ENCODE measurements around the gene MIEF1.

Gene MIEF1

GRCh38 chr22:39528681-39529486 is 26.8 kb downstream of the MIEF1 start:
- no peak for DNase-seq (ENCODE audit: low read depth)

GRCh38 chr22:39529487-39529851 is 27.4 kb downstream of the MIEF1 start:
- no peak for DNase-seq (ENCODE audit: low read depth)

- no peak for DNase-seq (ENCODE audit: low read depth)
Observed at GRCh38 chr22:39530116-39530515, 28.0 kb downstream of the MIEF1 start.

GRCh38 chr22:39530692-39531331 is 28.7 kb downstream of the MIEF1 start:
- DNase-seq (ENCODE audit: low read depth), result no peak

- peak; percentile 97 for DNase-seq (ENCODE audit: low read depth)
Observed at GRCh38 chr22:39532215-39533073, 30.4 kb downstream of the MIEF1 start, which contains the start of gene RPS19BP1. TSS of gene RPS19BP1 (minus strand) at chr22:39532748. CDS start at chr22:39532738, 10 bp downstream.

DNA sequence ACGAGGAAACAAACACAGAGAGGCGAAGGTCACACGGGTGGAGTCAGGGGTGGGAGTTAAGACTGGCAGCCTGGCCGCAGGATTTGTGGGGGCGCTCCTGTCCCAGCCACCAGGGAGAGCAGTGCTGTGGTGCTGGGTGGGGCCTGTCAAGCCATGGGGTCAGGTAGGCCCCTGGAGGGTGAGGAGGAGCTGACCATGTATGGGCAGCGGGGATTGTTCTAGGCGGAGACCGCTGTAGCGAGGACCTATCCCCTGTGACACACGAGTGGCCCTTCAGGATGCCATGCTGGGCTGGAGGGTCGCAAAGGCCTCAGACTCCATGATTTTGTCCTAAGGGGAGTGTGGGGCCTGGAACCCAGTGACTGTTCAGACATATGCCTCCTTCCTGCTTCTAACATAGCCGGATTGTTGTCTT is 32.0 kb downstream of the MIEF1 start:
- DNase-seq (ENCODE audit: low read depth), result no peak

GRCh38 chr22:39534591-39535356 is 32.7 kb downstream of the MIEF1 start:
- DNase-seq (ENCODE audit: low read depth), result no peak

DNA sequence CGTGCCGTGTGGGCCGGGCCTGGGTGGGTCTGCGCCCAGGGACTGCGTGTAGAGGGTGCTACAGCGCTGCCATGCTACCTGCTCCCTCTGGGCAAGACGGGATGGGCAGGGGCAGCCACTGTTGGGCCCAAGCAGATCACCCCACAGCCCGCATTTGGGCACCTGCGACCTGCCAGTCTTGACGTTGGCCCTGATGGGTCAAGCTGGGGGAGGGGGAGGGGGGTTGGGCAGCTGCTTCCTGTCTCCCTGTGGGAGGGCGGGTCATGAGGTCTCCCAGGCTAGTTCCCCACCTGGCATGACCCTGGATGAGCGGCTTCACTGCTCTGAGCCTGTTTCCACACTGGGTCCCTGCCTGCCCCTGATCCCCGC is 33.3 kb downstream of the MIEF1 start:
- DNase-seq (ENCODE audit: low read depth), result no peak

- no peak for DNase-seq (ENCODE audit: low read depth)
Observed at GRCh38 chr22:39535831-39536449, 33.9 kb downstream of the MIEF1 start.

DNA sequence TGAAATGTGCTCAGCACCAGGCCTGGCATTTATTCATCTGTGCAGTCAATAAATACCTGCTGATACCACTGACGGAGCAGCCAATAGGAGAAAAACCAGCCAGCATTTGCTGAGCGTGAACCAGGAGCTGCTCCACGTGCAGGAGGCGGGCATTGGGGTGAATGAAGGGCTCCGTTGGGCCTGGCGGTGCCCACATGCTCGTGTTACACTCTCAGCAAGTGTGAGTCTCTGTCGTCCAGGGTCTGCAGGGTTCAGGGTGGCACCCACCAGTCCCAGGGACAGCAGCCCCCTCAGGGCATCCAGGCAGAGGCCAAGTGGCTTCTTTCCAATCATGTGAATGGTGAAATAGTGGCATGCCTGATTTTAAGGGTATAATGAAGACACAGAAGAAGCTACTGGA is 34.6 kb downstream of the MIEF1 start:
- no peak for DNase-seq (ENCODE audit: low read depth)

DNA sequence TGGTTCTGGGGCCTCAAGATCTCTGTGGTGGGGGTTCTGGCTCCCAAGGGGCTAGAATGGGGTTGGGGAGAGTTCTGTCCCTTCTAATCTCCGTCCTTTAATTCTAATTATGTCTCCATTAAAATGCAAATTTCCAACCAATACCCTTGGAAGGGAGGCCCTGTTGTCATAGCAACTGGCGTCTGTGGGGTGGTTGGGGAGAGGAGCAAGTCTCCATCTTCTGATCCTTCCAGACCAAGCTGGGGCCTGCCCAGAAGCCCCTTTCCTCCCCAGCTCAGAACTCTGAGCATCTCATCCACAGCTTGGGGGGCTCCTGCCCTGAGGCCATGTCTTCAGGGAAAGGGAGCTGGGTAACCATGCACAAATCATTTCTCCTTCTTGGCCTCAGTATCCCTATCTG is 35.9 kb downstream of the MIEF1 start:
- DNase-seq (ENCODE audit: low read depth), result no peak

- DNase-seq (ENCODE audit: low read depth), result no peak
Observed at GRCh38 chr22:39543095-39543494, 41.0 kb downstream of the MIEF1 start.

GRCh38 chr22:39545386-39546365 is 43.6 kb downstream of the MIEF1 start:
- DNase-seq (ENCODE audit: low read depth), result no peak

DNA sequence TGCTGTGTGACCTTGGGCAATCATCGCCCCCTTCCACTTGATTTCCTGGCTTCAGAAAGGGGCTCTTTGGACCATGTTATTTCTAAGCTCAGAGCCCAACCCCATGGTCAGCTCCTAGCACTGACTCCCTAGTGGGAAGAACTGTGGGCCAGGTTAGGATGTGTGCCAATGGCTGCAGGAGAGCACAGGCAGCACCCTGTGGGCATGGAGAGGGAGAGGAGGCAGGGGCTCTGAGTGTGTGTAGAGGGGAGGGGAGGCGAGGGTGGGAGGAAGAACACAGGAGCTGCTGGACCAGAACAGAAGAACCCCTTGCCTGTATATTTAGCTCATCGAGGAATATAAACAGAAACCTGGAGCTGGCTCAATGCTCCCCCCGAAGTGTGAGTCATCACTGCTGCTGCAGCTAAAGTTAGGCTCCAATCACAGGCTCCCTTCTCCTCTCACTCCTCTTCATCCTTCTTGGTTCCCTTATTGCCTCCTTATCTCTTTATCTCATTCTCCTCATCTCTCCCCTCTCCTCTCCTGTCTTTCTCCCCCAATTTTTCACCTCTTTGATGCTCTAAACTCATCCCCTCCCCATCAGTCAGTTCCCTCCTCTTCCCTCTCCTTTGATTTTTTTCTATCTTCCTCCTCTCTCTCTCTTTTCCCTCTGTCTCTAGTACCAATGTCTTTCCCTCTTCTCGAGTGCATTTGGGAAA is 44.9 kb downstream of the MIEF1 start:
- no peak for DNase-seq (ENCODE audit: low read depth)

DNA sequence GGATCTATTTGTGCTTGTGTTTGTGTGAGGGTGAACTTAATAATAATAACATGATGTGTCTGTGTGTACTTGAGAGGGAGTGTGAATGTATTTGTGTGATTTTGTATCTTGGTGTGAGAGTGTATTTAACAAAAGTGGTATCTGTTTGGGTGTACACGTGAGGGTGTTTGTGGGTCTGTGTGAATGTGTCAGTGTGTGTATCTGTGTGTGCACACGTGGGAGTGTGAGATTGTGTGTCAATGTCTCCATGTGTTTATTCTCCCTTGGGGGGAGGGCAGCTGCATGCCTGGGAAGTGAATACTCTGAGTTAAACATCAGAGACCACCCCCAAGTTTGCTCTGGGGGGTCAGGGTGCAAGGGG is 45.5 kb downstream of the MIEF1 start:
- DNase-seq (ENCODE audit: low read depth), result no peak

DNA sequence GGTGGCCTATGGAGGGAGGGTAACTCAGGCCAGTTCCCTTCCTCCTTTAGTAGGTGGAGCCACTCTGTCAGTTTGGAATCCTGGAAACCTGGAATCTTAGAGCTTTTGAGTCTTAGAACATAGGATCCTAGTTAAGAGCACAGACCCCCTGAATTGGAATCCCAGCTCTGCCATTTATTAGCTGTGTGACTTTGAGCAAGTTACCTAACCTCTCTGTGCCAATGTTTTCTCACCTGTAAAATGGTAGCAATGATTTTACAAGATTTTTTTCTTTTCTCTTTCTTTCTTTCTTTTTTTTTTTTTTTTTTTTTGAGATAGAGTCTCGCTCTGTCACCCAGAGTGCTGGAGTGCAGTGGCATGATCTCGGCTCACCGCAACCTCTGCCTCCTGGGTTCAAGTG is 51.3 kb downstream of the MIEF1 start:
- no peak for DNase-seq (ENCODE audit: low read depth)

GRCh38 chr22:39554151-39554550 is 52.1 kb downstream of the MIEF1 start:
- DNase-seq (ENCODE audit: low read depth), result no peak

GRCh38 chr22:39556970-39557841 is 55.1 kb downstream of the MIEF1 start:
- DNase-seq (ENCODE audit: low read depth), result no peak

DNA sequence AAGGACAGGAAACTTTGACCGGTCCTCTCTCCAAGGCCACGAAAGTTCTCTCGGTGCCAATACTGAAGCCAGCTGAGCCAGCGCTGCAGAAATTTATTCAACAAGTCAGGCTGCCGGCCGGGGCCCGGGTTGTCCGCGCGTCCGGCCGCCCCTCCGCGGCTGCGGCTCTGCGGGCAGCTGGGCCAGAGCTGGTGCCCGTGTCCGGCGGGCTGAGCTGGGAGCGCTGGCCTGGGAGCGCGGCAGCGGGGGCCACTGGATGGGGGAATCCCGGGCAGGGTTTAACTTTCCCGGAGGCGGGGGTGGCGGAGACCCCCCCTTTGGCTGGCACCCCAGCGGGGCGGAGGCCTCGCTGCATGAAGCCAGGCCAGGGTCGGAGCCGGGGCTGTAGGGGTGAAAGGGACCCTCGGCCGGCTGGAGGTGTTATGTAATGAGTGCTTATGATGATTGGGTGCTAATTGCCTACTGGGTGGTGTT is 56.2 kb downstream of the MIEF1 start:
- DNase-seq (ENCODE audit: low read depth), result no peak
